Bronchial epithelial cell (primary cell): ENCODE results near the gene GRK3. TPM values are rescaled to one million over a fixed set of nuclear protein-coding genes. Genes with fewer than 3 reads are reported as not detected.

Source experiments
- DNase-seq: peaks from one replicate; pipeline ENCODE4 v3.0.0-alpha.2; 2010; ENCODE audit warnings: low read depth
- FAIRE-seq: peaks from 2 replicates; lab custom pipeline; 2011; peaks lifted over from hg19 to GRCh38; lab: Jason Lieb, UNC
- H3K27me3 ChIP-seq: 2 replicates; pipeline ENCODE4 v1.5.1; 2011; ENCODE audit warnings: low read length; ENCODE audit not compliant: control insufficient read depth, insufficient read depth
- H3K36me3 ChIP-seq: 2 replicates; pipeline ENCODE4 v1.5.1; 2011; ENCODE audit warnings: low read length; ENCODE audit not compliant: control insufficient read depth, insufficient read depth
- H3K4me3 ChIP-seq: 2 replicates; pipeline ENCODE4 v1.5.1; 2011; ENCODE audit warnings: mild to moderate bottlenecking, low read depth, low read length, control low read depth
- total RNA-seq: library from RNA; depleted of rRNA; stranded (reverse); fragments of >200 nt; gene quantifications from 2 replicates; pipeline ENCODE4 v1.2.1, GENCODE V29; 2014
- TF ChIP-seq, protein P1 (sequence below): IDR thresholded peaks from 2 replicates; pipeline ENCODE4 v1.5.1; 2011; ENCODE audit warnings: mild to moderate bottlenecking, moderate library complexity, low read length, control low read depth, inconsistent platforms; ENCODE audit not compliant: insufficient read depth, severe bottlenecking

GRK3 gene
- total RNA-seq, 1 donor from 2014 or later = 4.2 TPM

DNA sequence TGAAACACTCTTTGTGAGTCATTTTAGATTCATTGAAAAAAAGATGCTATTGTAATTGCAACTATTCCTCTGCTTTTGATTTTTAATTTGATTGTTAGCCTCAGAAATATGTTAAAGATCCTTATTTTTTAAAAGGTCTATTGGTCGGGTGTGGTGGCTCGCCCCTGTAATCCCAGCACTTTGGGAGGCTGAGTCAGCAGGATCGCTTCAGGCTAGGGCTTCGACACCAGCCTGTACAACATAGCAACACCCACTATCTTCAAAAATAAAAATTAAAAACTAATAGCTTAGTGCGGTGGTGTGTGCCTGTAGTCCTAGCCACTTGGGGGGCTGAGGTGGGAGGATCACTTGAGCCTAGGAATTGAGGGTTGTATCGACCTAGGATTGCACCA, 105.6 kb downstream of the GRK3 start:
- Histone ChIP-seq H3K4me3 (no peak overlapping the region), H3K27me3 (no peaks in the 10 kb centered on the region), H3K36me3 (no peaks in the 10 kb centered on the region)
- TF ChIP-seq, protein P1, sequence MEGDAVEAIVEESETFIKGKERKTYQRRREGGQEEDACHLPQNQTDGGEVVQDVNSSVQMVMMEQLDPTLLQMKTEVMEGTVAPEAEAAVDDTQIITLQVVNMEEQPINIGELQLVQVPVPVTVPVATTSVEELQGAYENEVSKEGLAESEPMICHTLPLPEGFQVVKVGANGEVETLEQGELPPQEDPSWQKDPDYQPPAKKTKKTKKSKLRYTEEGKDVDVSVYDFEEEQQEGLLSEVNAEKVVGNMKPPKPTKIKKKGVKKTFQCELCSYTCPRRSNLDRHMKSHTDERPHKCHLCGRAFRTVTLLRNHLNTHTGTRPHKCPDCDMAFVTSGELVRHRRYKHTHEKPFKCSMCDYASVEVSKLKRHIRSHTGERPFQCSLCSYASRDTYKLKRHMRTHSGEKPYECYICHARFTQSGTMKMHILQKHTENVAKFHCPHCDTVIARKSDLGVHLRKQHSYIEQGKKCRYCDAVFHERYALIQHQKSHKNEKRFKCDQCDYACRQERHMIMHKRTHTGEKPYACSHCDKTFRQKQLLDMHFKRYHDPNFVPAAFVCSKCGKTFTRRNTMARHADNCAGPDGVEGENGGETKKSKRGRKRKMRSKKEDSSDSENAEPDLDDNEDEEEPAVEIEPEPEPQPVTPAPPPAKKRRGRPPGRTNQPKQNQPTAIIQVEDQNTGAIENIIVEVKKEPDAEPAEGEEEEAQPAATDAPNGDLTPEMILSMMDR = no peak
- no peak for DNase-seq
- FAIRE-seq = no peak

- TF ChIP-seq, protein P1 = no peak
- FAIRE-seq = no peak
- no peak overlapping the region for H3K4me3 ChIP-seq
Observed at GRCh38 chr22:25672289-25673084, 108.0 kb downstream of the GRK3 start.

DNA sequence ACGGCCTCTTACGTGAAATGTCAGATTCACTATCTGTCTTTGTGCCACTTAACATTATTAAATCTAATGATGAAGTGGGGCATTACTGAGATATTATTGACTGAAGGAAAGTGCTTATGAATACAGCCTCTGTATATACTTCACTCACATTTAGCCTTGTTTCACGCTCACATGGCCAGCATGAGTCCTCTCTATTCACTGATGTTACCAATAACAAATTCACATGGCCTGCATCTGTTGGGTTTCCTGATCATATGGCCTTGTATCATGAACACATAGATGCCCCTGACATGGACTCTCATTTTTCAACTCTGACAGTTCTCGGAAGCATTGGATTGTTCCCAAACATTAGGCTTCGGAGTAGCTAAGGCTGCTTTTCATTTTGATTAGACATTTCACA, 109.2 kb downstream of the GRK3 start:
- no peak overlapping the region for H3K4me3 ChIP-seq
- FAIRE-seq = no peak
- TF ChIP-seq, protein P1 = no peak
- DNase-seq = no peak
- no peaks in the 10 kb centered on the region for H3K36me3 ChIP-seq
- H3K27me3 ChIP-seq = no peaks in the 10 kb centered on the region

More at GRCh38 chr22:25672289-25673084, 108.0 kb downstream of the GRK3 start:
- no peaks in the 10 kb centered on the region for H3K27me3 ChIP-seq
- DNase-seq = no peak
- no peaks in the 10 kb centered on the region for H3K36me3 ChIP-seq

GRCh38 chr22:25677631-25678030, 113.2 kb downstream of the GRK3 start:
- DNase-seq (no peak), FAIRE-seq (no peak)
- no peak overlapping the region for H3K4me3 ChIP-seq
- no peaks in the 10 kb centered on the region for H3K36me3 ChIP-seq
- TF ChIP-seq, protein P1 = no peak
- no peaks in the 10 kb centered on the region for H3K27me3 ChIP-seq

GRCh38 chr22:25680051-25680450, 115.6 kb downstream of the GRK3 start:
- H3K27me3 ChIP-seq = no peaks in the 10 kb centered on the region
- DNase-seq (no peak), FAIRE-seq (no peak)
- no peaks in the 10 kb centered on the region for H3K36me3 ChIP-seq
- TF ChIP-seq, protein P1 = no peak
- no peak overlapping the region for H3K4me3 ChIP-seq

DNA sequence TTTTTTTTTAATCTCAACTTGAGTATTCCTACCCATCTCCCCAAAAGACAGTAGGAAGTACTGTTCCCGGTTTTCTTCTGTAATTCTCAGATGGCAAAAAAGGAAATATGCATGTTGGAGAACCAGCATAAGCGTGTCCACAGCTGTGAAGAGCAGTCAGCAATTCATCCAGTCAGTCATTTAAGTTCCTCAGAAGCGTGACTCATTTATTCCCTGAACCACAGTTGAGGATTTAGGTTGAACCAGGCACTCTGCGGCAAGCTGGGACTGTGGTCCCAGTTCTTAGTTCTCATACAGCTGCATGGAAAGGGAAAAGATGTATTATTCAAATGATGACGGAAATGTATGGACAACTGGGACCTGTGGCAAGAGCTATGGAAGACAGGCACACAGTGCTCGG, 116.5 kb downstream of the GRK3 start:
- DNase-seq (no peak), FAIRE-seq (no peak)
- H3K36me3 ChIP-seq = no peaks in the 10 kb centered on the region
- H3K27me3 ChIP-seq = no peaks in the 10 kb centered on the region
- TF ChIP-seq, protein P1 = no peak
- H3K4me3 ChIP-seq = no peak overlapping the region
